ENCODE results near the gene RAB12. TPM values are rescaled to one million over a fixed set of nuclear protein-coding genes. Genes with fewer than 3 reads are reported as not detected.
A peak's percentile ranks its signal among the peaks of the same experiment; 100 is the strongest.
"Not testable (repeated sequence)": the region's sequence is repeated elsewhere in the genome, so short reads cannot be mapped to it uniquely, and the experiment has no call there.

The RAB12 gene
- total RNA-seq, 1 donor from 2014 or later: 61.3 TPM

DNA sequence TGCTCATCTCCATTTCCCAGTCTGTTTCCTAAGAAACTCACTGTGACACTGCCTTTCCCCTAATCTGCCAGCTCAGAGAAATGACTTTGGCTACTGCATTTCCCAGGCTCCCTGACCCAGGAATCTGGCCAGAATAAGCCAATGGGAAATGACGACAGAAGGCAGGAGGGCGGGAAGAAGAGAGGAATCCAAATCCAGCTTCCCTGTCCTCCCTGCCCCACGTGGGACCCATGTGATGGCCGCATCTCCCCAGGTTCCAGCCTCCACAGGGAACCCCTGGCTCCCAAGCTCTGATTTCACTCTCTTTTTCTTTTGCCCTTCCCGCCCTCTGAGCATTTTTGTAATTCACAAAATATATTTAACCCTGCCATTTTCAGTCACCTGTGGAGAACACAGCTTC lies 37.8 kb upstream of the RAB12 start:
- Histone ChIP-seq H3K36me3 (ENCODE audit: control insufficient read depth, insufficient read depth, low read length) (no peaks in the 10 kb centered on the region), H3K4me3 (ENCODE audit: low read depth, low read length) (no peak overlapping the region), H3K27me3 (ENCODE audit: control insufficient read depth, insufficient read depth, low read length) (no peaks in the 10 kb centered on the region)
- DNase-seq (ENCODE audit: low read depth) (no peak), FAIRE-seq (no peak)
- TF ChIP-seq, protein P1, sequence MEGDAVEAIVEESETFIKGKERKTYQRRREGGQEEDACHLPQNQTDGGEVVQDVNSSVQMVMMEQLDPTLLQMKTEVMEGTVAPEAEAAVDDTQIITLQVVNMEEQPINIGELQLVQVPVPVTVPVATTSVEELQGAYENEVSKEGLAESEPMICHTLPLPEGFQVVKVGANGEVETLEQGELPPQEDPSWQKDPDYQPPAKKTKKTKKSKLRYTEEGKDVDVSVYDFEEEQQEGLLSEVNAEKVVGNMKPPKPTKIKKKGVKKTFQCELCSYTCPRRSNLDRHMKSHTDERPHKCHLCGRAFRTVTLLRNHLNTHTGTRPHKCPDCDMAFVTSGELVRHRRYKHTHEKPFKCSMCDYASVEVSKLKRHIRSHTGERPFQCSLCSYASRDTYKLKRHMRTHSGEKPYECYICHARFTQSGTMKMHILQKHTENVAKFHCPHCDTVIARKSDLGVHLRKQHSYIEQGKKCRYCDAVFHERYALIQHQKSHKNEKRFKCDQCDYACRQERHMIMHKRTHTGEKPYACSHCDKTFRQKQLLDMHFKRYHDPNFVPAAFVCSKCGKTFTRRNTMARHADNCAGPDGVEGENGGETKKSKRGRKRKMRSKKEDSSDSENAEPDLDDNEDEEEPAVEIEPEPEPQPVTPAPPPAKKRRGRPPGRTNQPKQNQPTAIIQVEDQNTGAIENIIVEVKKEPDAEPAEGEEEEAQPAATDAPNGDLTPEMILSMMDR (IDR thresholded peaks at IDR 0.05; ENCODE audit: insufficient read depth, low read length, severe bottlenecking): no peak

DNA sequence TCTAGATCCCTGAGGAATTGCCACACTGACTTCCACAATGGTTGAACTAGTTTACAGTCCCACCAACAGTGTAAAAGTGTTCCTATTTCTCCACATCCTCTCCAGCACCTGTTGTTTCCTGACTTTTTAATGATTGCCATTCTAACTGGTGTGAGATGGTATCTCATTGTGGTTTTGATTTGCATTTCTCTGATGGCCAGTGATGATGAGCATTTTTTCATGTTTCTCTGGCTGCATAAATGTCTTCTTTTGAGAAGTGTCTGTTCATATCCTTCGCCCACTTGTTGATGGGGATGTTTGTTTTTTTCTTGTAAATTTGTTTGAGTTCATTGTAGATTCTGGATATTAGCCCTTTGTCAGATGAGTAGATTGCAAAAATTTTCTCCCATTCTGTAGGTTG lies 35.5 kb upstream of the RAB12 start:
- H3K4me3 ChIP-seq (ENCODE audit: low read depth, low read length); FAIRE-seq; H3K27me3 ChIP-seq (ENCODE audit: control insufficient read depth, insufficient read depth, low read length); DNase-seq (ENCODE audit: low read depth); H3K36me3 ChIP-seq (ENCODE audit: control insufficient read depth, insufficient read depth, low read length): not testable (repeated sequence)

DNA sequence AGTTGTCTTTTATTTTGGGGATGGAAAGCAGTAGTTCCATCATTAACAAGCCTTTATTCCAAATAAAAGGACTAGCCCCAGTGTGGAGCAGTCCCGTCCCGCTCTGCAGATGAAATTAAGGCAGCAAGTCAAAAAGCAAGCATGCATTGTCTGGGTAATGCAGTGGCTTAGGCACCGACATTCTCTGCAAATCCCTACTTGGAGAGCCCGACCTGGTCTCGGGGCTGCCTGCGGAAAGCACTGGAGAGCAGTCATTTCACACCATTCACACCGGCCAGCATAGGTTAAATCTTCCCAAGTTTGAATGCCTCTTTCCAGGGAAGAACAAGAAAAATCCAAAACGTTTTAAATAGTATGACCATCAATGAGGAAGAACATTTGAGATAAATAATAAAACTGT lies 24.4 kb upstream of the RAB12 start:
- FAIRE-seq (no peak), DNase-seq (ENCODE audit: low read depth) (no peak)
- TF ChIP-seq, protein P1 (IDR thresholded peaks at IDR 0.05; ENCODE audit: insufficient read depth, low read length, severe bottlenecking): no peak
- no peak overlapping the region for H3K4me3 ChIP-seq (ENCODE audit: low read depth, low read length)
- H3K27me3 ChIP-seq (ENCODE audit: control insufficient read depth, insufficient read depth, low read length): peaks cover 4% of the 10 kb centered on the region
- no peaks in the 10 kb centered on the region for H3K36me3 ChIP-seq (ENCODE audit: control insufficient read depth, insufficient read depth, low read length)

DNA sequence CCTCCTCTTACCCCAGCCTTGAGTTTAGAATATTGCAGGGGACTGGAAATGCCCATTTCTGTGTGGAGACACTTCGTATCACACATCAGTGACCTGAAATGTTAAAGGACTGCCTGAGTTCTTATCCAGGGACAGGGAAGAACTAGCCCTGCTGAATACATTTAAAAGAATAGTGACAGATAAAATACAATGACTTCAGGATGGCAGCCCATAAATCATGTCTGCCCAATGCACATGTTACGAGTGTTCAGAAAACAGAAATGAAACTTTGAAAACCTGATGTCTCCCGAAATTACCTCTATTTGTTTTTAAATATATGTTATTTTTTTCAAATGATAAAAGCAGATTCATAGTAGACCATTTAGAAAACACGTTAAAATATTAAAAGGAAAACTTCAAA lies 22.3 kb upstream of the RAB12 start:
- no peaks in the 10 kb centered on the region for H3K36me3 ChIP-seq (ENCODE audit: control insufficient read depth, insufficient read depth, low read length)
- FAIRE-seq (no peak), DNase-seq (ENCODE audit: low read depth) (no peak)
- H3K27me3 ChIP-seq (ENCODE audit: control insufficient read depth, insufficient read depth, low read length): peaks cover 4% of the 10 kb centered on the region
- no peak overlapping the region for H3K4me3 ChIP-seq (ENCODE audit: low read depth, low read length)
- TF ChIP-seq, protein P1 (IDR thresholded peaks at IDR 0.05; ENCODE audit: insufficient read depth, low read length, severe bottlenecking): no peak

DNA sequence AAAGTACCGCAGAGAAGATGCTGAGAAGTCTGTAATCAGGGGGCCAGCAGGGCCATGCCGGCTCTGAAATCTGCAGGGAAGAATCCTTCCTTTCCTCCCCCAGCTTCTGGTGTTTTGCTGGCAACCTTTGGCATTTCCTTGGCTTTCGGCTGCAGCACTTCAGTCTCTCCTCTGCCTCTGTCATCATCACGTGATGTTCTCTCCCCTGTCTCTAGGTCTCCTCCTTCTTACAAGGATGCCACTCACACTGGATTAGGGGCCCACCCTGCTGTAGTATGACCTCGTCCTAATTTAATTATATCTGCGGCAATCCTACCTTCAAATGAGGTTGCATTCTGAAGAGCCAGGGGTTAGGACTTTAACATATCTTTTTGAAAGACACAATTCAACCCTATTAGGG lies 13.8 kb upstream of the RAB12 start:
- no peaks in the 10 kb centered on the region for H3K27me3 ChIP-seq (ENCODE audit: control insufficient read depth, insufficient read depth, low read length)
- TF ChIP-seq, protein P1 (IDR thresholded peaks at IDR 0.05; ENCODE audit: insufficient read depth, low read length, severe bottlenecking): no peak
- H3K4me3 ChIP-seq (ENCODE audit: low read depth, low read length): no peak overlapping the region
- DNase-seq (ENCODE audit: low read depth): no peak
- no peaks in the 10 kb centered on the region for H3K36me3 ChIP-seq (ENCODE audit: control insufficient read depth, insufficient read depth, low read length)
- no peak for FAIRE-seq

DNA sequence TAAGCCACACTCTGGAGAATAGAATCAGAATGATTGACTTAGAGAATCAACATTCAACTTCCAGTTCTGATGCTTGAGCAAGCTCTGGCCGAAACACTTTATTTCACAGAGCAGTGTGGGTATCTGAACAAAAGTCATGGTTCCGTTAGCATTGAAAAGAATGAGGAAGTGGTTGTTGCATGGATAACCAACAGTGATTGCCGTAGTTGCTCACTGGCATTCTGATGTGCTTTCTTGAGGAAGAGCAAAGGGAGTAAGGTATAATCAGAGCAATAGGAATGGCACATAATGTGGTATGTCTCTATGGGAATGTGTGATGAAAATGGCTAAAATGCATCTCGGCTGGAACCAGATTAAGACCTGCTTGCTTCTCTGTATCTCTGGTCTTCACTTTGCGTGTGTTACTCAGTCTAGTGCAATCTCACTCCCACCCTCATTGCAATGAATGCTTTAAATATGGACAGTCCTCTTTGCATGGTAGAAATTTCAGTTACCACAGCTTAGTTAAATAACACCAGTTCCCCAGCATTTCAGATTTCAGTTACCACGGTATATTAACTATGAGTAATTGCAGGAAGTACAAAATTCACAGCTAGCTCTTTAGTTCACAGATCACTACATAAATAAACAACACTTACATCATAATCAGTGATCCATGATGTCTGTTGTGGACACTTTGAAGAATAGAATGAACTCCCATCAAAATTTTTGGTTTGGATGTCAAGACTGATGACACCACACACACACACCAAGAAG lies 7.8 kb upstream of the RAB12 start:
- no peaks in the 10 kb centered on the region for H3K36me3 ChIP-seq (ENCODE audit: control insufficient read depth, insufficient read depth, low read length)
- DNase-seq (ENCODE audit: low read depth) (peak; percentile 42), FAIRE-seq (no peak)
- no peaks in the 10 kb centered on the region for H3K27me3 ChIP-seq (ENCODE audit: control insufficient read depth, insufficient read depth, low read length)
- H3K4me3 ChIP-seq (ENCODE audit: low read depth, low read length): no peak overlapping the region
- TF ChIP-seq, protein P1 (IDR thresholded peaks at IDR 0.05; ENCODE audit: insufficient read depth, low read length, severe bottlenecking): no peak
